Adrenal gland (tissue), 5 donors: ENCODE measurements around the gene COPG1.

Experiments used
- CTCF ChIP-seq, 6 experiments: fragments of 450-650 bp in 4 of 6; fragments of 200-600 bp in 2 of 6; sonication (generic) in 1 of 6; IDR thresholded peaks; 1 replicate in 5 of 6; 2 replicates in 1 of 6; pipeline versions ENCODE4 v1.5.1 to v1.8.0; 2016 to 2021; ENCODE audit warnings: antibody characterized with exemption in 6 of 6, mild to moderate bottlenecking in 2 of 6, moderate library complexity in 1 of 6
- POLR2A ChIP-seq, 2 donors: fragments of 450-650 bp; IDR thresholded peaks; one replicate each; pipeline ENCODE4 v1.6.1; 2017; ENCODE audit warnings: antibody characterized with exemption in 2 of 2, mild to moderate bottlenecking in 2 of 2, moderate library complexity in 1 of 2
- donor health status: DM: no; HTN: no; CAD: no.

GRCh38 chr3:129260606-129261005 is 11.2 kb downstream of the COPG1 start:
- TF ChIP-seq CTCF (IDR thresholded peaks at IDR 0.05) (no peak), POLR2A (IDR thresholded peaks at IDR 0.05) (no peak)
